SHP77 (cell line): ENCODE data around the gene MIDN.
"Not testable (repeated sequence)": the region's sequence is repeated elsewhere in the genome, so short reads cannot be mapped to it uniquely, and the experiment has no call there.

Experiments used
- DNase-seq, 2 experiments: peaks; one replicate each; lab custom pipeline; 2025; lab: John Stamatoyannopoulos, UW

The MIDN gene

DNA sequence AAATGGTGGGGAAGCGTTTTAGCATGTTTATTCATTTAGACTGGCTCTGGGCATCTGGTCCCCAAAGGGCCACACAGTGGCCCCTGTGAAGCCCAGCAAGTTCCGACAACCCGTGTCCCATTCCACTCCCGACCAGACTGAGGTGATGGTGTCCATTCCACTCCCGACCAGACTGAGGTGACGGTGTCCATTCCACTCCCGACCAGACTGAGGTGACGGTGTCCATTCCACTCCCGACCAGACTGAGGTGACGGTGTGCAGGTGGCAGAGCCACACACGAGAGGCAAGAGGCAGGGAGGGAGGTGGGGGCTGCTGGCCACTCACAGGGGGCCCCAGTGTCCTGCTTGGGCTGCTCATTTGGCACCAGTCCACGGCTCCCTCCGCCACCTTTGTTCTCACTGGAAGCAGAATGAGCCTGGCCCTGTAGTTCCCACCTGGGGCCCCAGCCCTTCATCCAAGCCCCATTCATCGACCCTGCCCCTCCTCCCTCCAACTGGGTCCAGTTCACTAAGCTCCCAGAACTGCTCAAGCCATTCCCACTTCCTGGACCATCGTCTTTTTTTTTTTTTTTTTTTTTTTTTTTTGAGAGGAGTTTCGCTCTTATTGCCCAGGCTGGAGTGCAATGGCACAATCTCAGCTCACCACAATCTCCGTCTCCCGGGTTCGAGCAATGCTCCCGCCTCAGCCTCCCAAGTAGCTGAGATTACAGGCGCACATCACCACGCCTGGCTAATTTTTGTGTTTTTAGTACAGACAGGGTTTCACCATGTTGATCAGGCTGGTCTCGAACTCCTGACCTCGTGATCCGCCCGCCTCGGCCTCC is 1.9 kb upstream of the MIDN start:
- not testable (repeated sequence) for DNase-seq

DNA sequence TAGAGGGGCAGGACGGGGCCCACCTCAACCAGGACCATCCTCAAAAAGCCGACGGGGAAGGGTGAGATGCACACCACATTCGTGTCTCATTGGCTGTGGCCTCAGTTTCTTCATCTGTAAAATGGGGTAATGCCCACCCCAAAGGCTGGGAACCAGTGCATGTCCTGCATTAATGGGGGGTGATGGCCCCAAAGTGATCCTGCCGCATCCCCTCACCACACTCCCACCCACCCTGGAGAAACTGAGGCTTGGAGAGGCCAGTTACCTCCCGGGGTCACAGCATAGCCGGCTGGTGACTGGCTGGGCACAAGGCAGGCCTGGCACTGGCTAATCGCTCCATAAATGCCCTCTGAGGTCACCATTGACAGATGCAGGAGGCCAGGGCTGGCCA is 640 bp upstream of the MIDN start:
- DNase-seq: no peak

DNA sequence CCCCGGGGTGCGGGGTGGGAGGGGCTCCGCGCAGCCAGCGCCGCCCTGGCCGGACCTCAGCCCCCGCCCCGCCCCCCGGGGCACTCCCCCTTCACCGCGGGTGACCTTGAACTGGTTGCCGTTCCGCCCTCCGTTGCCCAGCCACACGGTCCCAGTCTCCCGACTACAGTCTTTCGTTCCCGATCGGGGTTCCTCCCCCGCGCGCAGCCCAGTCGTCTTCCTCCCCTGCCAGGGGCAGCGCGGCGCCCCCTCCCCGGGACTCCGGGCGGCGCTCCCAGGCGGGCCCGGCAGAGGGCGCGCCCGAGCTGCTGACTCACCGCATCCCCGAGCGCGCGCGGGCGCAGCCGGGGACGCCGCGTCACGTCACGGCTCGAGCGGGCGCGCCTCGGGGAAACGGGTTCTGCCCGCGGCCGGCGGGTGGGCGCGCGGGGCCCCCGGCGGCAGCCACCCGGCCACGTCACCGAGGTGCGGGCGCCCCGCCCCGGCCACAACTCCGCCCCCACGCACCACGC is 459 bp downstream of the MIDN start:
- DNase-seq: peak in 1 of 2 experiments; percentile 69

DNA sequence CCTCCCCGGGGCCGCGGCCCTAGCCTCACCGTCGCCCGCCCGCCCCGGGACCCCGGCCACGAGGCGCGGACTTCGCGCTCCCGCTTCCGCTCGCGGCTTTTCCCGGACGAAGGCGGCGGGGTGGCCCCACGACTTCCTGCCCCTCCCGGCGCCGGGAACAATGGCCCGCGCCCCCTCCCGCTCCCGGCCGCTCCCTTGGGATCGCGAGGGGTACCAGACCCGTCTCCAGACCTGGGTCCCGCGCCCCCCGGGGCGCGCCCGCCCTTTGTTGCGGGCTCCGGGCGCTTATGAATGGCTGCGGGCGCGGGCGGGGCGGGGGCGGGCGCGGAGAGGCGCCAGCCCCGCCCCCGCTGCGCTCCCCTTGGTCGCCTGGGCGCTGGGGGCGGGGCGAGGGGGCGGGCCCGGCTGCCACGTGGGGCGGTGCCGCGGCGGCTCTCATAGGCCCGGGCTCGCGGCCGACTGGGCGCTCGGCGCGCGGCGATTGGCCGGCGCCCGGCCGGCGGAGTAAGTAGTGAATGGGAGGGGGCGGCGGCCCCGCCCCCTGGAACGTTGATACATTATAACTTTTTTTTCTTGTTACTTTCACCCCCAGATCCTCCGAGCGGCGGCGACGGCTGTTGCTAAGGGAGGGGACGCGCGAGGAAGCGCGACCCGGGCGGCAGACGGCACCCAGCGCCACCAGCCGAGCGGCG is 1.1 kb downstream of the MIDN start:
- peak; percentile 81 to 88 for DNase-seq

DNA sequence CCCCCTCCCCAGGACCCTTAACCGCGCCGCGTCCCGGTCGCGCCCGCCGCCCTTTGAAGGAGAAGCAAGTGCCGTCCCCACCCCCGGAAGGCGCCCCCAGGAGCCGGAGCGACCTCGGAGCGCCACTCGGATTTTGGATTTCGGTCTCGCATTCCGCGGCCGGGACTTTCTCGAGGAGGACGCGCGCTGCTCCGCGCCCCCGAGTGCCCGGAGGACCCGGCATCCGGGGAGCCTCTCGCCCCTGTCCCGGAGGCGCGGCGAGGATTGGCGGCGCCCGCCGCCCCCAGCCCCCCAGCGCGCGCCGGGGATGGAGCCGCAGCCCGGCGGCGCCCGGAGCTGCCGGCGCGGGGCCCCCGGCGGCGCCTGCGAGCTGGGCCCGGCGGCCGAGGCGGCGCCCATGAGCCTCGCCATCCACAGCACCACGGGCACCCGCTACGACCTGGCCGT is 1.6 kb downstream of the MIDN start:
- no peak for DNase-seq

DNA sequence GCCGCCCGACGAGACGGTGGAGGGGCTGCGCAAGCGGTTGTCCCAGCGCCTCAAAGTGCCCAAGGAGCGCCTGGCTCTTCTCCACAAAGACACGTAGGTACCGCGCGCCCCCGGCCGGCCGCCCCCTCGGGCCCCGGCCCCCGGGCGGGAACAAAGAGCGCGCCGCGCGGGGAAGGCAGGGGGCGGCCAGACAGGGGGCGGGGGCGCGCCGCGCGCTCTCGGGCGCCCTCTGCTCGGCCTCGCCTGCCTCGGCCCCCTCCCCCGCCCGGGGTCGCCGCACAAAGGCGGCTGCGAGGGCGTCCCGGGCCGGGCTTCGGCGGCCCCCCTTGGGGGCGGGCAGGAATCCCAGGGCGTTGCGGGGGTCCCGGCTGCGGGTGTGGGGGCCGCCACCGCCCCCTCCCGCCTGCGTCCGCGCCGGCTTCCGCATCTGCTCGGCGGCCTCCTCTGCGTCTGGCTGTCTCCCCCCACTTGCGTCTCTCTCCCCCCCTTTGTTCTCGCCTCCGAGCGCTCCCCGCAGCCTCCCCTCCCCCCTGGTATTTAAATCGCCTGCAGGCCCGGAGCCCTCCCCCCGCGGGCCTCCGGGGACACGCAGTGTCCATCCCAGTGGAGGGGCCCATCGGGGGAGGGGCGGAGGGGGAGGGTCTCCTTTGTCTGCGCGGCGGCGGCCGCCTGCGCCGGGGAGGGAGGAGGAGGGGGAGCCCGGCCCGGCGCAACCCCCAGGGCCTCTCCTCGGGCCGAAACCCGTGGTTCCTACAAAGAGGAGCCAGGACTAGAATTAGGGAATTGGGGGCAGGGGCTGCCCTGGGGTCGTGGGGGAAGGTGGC is 2.3 kb downstream of the MIDN start:
- peak; percentile 39 to 76 for DNase-seq

DNA sequence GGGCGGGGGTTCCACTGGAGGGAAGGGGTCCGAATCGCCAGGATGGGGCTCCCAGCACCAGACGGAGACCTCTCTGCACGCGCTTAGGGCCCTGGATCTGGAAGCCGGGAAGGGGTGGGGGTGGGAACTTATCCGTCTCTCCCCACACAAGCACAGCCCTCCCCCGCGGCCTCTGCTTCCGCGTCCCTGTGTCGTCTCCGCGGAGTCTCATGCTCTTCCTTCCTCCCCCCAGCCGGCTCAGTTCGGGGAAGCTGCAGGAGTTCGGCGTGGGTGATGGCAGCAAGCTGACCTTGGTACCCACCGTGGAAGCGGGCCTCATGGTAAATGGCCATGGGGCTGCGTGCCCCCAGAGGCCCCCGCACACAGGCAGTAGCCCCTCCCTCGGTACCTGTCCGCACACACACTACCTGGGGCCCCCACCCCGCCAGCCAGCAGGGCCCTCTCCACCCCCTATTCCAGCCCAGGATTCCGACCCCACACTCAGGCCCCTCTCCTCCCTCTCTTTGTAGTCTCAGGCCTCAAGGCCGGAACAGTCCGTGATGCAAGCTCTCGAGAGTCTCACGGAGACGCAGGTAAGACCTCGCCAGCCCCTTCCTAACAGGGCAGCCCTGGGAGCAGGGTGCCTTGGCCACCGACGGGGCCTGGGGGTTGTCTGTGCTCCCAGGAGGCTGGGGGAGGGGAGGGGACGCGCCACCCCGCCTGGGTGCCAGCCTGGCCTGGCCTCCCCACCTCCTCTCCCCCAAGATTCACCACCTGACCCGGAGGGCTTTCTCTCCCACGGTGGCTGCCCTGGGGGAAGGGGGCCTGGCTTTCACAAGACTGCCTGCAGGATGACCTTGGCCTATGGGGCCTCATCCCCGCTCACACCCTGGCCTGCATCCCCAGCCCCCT is 3.2 kb downstream of the MIDN start:
- peak in 1 of 2 experiments; percentile 52 for DNase-seq

DNA sequence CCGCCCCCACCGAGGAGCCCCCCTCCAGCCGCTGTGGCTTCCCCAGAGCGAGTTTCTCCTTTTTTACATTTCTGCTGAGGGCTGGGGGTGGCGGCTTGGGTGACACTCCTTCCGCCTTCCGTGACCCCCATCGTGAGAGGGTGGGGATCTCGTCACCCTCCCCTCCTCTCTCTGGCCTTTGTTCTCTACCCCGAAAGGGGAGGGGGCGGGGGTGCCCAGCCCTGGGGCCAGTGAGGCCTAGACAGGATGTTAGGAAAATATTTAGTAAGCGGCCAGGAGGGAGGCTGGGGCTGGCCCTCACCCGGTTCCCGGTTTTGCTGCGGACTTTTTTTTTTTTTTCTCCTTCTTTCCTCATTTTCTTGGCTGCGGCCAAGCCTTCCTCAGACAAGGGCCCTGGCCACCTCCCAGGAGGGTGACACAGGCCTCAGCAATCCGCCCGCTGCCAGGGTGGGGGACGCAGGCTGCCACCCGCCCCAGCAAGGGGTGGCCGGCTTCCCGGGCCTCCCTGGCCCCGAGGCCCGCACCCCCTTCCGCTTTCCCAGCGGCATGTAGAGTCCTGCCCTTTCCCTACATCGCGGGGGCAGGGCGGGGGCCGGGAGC is 3.9 kb downstream of the MIDN start:
- DNase-seq: no peak

DNA sequence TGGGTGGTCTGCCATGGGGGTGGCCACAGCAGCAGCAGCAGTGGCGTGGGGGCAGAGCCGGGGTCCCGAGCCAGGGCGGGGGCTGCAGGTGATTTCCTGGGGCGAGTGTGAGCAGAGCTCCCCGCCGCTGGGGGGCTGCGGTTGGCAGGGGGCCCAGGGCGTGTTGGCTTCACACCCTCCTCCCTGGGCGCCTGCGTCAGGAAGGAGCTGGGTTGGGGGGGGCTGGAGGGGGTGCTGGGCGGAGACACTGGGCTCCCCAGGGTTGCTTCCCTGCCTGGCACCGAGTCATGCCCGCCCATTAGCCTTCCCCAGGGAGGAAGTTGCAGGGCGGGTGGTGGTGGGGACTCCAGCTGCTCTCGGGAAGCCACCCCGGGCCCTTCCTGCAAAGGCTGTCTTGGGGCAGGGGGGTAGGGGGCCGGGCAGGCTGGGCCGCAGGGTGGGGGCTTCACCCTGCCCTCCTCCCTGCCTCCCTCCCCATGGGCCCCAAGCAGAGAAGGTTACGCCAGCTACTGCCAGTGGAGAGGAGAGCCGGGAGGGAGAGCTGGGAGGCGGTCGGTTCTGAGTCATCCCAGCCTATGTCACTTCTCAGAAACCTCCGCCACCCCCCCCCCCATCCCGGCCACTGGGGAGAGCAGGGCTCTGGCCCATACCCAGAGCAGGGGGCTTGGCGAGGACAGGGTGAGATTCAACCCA is 4.6 kb downstream of the MIDN start:
- DNase-seq: no peak

DNA sequence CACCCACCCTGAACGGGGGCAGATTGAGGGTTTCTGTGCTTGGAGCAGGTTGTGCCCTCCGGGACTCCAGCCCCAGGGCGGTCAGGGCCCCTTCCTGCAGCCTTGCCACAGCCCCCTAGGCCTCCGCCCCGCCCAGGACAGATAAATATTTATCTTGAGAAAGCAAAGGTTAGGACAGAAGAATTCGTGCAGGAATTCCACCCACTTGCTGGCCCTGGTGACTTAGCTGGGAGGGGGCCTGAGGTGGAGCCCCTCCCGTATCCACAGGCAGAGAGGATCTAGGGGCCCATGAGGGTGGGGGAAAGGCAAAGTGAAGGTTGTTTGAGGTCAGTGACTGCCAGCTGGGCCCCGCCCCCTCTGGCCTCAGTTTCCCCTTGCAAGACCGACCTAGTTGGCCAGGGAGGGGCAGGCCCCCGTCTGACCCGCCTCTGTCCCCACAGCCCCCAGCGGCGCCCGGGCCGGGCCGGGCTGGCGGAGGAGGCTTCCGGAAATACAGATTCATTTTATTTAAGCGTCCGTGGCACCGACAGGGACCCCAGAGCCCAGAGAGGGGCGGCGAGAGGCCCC is 5.2 kb downstream of the MIDN start:
- DNase-seq: no peak

DNA sequence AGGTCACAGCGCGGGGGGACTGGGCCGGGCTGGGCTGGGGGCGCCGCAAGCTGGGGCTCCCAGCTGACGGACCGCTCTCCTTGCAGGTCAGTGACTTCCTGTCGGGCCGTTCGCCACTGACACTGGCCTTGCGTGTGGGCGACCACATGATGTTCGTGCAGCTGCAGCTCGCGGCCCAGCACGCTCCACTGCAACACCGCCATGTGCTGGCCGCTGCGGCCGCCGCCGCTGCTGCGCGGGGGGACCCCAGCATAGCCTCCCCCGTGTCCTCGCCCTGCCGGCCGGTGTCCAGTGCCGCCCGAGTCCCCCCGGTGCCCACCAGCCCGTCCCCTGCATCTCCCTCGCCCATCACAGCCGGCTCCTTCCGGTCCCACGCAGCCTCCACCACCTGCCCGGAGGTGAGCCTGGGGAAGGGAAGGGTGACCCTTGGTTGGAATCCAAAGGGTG is 5.7 kb downstream of the MIDN start:
- DNase-seq: no peak

DNA sequence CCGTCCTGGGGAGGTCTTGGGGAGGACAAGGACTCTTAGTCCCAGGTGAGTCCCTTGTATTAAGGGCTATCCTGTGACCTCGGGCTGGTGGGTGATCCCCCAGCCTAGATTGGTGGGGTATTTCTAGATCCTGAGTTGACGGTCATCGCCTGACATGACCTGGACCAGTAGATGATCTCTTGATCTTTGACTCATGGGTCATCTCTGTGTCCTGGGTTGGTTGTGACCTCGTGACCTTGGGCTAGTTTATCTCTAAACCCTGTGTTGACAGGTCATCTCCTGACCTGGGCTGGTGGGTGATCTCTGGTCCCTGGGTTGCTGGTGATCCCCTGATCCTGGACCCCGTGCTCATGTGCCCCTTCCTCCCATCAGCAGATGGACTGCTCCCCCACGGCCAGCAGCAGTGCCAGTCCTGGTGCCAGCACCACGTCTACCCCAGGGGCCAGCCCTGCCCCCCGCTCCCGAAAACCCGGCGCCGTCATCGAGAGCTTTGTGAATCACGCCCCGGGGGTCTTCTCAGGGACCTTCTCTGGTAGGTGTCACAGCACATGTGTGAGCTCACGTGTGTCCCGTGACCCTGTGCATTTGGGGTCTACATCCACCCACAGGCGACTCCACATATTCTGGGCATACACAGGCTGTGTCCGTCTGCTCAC is 6.3 kb downstream of the MIDN start:
- DNase-seq: no peak

DNA sequence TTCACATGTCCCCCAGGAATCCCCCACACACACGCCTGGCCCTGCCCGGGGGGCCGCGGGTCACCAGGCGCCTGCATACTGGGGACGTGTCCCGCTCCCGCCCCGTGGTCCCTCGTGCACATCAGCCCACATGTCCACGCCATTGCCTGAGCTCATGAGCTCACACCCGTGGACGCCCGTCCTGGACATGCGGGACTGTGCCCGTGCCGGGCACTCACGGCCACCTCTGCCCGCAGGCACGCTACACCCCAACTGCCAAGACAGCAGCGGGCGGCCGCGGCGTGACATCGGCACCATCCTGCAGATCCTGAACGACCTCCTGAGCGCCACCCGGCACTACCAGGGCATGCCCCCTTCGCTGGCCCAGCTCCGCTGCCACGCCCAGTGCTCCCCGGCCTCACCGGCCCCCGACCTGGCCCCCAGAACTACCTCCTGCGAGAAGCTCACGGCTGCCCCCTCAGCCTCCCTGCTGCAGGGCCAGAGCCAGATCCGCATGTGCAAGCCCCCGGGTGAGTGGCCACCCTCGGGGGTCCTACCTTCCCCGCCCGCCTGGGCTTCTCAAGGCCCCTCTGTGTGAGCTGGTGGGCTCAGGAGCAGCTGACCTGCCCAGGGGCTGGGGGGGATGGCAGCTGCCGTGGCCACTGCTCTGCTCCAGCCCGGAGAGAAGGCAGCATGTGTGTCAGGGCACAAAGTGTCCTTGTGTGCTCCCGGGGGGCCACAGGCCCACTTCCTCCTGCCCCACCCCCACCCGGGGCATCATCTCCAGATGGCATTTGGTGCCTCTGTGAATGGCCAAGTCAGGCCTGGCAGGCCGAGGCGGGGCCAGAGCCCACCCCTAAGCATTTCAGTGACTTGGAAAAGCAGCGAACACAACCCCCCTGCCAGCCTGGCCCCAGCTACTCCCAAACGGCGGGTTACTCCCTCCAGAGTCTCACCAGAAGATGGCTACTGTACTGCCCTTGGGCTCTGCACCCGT is 7.1 kb downstream of the MIDN start:
- DNase-seq: no peak

DNA sequence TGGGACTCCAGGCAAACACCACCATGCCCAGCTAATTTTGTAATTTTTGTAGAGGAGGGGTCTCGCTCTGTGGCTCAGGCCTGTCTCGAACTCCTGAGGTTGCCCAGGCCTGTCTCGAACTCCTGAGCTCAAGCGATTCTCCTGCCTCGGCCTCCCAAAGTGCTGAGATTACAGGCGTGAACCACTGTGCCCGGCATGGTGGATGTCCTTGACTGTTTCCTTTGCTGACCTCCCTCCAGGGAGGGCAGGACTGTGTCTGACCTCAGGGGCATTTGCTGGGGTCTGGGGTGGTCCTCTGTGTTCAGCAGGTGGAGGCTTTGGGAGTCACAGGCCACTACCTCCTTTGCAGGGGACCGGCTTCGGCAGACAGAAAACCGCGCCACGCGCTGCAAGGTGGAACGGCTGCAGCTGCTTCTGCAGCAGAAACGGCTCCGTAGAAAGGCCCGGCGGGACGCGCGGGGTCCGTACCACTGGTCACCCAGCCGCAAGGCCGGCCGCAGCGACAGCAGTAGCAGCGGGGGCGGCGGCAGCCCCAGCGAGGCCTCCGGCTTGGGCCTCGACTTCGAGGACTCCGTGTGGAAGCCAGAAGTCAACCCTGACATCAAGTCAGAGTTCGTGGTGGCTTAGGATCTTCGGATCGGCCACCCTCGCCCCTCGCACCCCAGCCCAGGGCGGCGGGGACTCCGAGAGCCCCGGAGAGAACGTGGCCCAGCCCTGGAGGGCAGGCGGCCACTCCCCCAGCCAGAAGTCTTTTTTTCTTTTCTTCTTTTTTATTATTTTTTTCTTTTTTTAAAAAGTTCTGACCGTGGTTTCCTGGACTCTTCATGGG is 8.5 kb downstream of the MIDN start:
- DNase-seq: no peak

DNA sequence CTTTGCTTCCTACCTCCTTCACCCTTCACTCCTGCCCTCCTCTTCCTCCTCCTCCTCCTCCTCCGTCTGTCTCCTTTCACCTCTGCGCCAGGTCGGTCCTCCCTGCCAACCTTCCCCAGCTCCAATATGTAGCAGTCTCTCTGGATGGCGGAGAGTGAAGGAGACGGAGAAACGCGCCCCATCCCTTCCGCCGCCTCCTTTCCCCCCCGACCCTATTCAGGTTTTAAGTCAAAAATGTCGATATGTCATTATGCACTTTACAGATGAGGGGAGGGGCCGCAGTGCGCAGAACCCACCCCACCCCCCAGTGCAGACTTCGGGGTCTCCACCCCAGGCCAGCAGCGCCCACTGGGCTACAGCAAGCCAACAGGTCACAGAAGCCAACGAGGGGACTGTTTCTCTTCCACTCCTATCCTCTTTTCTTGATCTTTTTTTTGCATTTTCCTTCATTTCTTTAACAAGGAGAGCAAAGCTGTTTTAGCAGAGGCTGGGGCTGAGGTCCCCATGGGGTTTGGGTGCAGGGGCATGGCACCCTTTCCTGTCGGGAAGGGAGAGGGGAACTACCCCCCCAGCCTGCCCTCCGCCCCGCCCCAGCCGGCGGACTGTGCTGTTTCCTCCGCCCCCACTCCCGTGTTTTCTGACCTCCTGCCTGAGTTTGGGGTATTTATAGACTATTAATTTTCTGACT is 9.2 kb downstream of the MIDN start:
- DNase-seq: no peak

DNA sequence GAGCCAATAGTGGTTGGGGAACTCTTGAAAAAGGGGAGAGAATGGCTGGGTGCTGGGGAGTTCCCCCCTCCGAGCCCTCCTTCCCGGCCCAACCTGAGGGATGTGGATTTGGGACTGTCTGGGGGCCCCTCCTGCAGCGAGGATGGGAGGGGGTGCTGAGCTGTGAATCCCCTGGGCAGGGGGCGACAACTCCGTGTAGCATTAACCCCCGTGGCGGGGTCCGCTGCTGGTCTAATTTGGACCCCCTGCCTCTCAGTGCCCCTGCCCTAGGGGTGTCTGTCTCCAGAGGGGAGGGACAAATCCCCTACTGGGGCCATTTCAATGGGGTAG is 9.7 kb downstream of the MIDN start:
- no peak for DNase-seq

DNA sequence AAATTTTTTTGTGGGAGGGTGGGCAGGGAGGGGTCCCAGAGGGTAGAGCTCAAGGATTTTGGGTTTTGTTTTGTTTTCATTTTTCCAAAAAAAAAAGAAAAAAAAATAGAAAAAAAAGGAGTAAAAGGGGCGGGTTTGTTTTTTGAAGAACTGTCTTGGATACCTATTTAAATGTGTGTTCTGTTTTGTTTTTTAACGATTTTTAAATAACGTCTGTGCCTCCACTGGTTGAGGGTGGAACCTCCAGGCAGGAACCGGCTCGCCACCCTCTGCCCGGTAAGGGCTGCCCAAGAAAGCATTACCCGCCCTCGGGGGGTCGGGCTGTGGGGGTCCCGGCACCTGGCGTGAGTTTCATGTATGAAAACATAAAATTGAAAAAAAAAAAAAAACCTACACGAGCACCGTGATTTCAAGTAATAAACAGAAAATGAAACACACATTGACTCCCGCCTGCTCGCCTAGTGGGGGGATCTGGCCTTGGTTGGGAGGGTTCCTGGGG is 10.4 kb downstream of the MIDN start:
- DNase-seq: no peak
